ENCODE measurements around the gene TTC33. TPM values are rescaled to one million over a fixed set of nuclear protein-coding genes. Genes with fewer than 3 reads are reported as not detected.
"Not testable (repeated sequence)": the region's sequence is repeated elsewhere in the genome, so short reads cannot be mapped to it uniquely, and the experiment has no call there.

The TTC33 gene
- total RNA-seq, 1 donor from 2014 or later, result 3.8 TPM

DNA sequence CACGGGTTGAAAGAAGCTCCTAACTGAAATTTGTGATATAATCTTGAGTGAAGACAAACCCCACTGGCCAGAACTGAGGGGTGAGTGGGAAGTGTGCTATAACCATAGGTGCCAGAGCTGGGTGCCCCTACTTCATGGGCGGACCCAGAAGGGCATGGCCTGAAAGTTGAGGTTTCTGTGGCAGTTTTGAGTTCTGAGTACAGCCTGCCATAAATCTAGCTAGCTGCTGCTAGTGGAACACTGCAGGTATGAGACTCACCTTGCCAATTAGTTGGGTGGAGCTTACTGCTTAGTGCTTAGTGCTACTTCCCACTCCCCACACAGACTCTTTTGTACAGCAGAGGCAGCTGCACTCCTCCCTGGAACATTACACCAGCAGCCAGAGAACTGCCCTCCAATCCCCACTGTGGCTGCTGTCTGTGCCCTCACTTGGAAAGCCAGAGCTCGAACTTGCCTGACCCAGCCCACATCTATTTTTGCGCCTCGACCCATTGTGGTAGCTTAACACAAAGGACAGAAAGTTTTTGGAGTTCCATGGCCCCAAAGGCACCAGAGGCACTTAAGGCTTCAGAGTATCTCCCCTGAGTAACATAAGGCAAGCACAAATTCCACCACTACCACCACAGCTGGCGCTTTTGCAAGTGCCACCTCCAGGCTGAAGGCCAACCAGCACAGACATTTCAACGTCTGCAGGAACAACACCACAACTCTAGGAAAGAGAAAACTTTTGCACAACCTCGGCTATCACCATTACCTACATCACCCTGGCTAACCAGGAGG is 103.1 kb downstream of the TTC33 start:
- no peak for ATAC-seq

DNA sequence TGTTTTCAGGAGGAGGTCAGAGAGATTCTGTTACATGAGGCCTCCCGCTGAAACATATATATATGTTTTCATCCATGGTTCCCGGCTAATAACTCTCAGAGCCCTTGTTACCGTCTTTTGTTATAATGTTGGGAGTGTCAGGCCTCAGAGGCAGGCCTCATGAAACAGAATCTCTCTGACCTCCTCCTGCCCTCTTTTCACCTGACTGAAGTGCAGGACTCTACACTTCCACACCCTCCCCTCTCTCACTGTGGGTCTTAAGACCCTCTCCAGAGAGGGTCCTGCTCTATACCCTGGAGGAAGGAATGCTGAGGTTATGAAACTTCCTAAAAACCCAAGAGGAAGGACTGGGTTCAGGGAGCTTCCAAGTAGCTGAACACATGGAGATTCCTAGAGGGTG is 104.6 kb downstream of the TTC33 start:
- no peak for ATAC-seq

DNA sequence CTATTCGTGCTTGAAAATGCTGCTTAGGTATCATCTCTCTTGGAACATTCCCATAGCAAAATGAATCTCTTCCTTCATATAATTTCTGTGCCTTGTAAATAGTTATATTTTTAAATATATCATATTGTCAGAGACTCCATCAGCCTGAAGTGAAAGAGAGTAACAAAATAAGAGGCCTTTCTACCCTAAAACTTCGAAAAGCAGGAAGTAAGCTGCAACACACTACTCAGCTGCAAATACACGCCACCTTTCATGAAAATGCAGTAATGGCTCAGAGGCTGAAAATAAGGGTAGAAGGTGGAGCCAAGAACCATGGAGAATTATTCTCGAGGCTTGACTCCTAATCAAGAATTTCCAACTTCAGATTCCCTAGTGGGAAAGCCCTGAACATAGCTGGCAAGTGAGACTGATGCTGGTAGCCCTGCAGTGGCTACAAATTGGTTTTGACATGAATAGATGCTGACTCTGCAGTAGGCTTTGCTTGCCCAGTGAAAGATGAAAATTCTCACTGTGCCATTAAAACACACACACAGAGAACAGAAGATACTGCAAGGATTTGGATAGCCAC is 106.2 kb downstream of the TTC33 start:
- no peak for ATAC-seq

- no peak for ATAC-seq
Observed at GRCh38 chr5:40648150-40648549, 107.6 kb downstream of the TTC33 start.

DNA sequence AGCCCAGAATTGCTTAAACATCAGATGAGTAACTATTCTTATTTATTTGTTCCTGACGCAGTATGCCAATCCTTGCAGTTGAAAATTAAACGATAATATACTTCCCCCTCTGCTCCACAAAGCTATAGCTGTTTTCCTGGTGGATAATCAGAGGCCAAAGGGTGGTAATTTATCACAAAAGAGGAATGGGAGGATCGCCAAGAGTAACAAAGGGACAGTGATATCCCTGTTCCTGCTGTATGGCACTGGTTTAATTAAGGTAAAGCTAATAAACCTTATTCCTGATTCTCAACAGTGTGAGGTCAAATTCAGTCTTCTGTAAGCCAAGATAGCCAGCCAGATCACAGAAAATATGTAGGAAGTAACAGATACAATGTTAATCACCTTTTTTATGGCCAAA is 109.5 kb downstream of the TTC33 start:
- ATAC-seq, result no peak

GRCh38 chr5:40639531-40639930 is 116.2 kb downstream of the TTC33 start:
- not testable (repeated sequence) for ATAC-seq

DNA sequence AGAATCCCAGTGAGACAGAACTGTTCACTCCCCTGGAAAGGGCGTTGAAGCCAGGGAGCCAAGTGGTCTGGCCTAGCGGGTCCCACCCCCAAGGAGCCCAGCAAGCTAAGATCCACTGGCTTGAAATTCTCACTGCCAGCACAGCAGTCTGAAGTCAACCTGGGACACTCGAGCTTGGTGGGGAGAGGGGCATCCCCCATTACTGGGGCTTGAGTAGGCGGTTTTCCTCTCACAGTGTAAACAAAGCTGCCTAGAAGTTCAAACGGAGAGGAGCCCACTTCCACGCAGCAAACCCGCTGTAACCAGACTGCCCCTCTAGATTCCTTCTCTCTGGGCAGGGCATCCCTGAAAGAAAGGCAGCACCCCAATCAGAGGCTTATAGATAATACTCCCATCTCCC is 121.2 kb downstream of the TTC33 start:
- ATAC-seq, result no peak

- ATAC-seq, result no peak
Observed at GRCh38 chr5:40634154-40634553, 121.6 kb downstream of the TTC33 start.

- ATAC-seq, result no peak
Observed at GRCh38 chr5:40631236-40631635, 124.5 kb downstream of the TTC33 start.

- ATAC-seq, result no peak
Observed at GRCh38 chr5:40630126-40630525, 125.6 kb downstream of the TTC33 start.

DNA sequence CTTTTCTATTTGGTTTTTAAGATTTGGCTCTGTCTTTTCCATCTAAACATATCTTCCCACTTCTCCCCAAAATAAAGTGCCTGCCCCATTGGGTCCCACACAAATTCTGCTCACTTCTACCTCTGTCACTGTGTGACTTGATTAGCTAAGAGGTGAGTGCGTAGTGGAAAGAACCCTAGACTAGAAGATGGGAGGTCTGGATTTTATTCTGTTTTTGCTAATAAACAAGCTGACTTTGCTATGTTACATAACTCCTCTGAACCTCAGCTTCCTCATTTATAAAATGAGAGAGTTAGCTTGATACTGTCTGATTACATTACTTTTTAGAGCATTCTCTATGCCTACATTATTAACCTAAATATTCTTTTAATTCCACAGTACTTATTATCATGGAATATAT is 127.4 kb downstream of the TTC33 start:
- ATAC-seq, result no peak

DNA sequence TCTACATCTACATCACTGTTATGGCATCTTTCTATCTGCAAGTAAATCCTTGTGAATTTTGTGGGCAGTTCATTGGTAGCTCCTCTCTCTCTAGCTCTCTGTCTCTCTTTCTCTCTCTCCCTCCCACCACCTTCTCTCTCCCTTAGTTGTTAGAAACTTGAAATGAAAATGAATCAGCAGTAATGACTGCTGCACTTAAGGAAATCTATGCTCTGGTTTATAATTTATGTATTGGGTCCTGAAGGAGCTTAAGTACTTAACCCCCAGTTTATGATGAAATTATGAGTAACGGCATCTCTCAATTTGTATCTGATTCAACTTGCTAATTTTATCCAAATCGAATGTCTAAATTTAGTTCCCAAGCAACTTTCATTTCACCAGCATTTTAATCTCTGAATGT is 128.1 kb downstream of the TTC33 start:
- ATAC-seq, result no peak

DNA sequence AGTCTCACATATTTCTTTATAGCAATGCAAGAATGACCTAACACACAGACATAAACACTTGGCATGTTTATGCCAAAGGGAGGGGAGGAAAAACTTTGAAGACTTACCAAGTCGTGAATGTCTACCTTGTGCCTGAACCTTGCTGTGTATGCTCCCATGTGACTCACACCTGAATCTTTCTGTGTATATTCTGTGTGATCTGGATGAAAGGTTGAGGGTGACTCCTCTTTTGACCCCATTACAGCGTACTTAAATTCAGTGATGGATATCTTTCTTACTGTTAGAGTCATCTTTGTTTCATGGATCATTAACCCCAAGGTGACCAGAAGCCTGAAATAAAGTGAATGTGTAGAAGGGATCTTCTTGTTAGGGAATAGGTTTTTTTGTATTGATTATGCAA is 129.0 kb downstream of the TTC33 start:
- ATAC-seq, result no peak

DNA sequence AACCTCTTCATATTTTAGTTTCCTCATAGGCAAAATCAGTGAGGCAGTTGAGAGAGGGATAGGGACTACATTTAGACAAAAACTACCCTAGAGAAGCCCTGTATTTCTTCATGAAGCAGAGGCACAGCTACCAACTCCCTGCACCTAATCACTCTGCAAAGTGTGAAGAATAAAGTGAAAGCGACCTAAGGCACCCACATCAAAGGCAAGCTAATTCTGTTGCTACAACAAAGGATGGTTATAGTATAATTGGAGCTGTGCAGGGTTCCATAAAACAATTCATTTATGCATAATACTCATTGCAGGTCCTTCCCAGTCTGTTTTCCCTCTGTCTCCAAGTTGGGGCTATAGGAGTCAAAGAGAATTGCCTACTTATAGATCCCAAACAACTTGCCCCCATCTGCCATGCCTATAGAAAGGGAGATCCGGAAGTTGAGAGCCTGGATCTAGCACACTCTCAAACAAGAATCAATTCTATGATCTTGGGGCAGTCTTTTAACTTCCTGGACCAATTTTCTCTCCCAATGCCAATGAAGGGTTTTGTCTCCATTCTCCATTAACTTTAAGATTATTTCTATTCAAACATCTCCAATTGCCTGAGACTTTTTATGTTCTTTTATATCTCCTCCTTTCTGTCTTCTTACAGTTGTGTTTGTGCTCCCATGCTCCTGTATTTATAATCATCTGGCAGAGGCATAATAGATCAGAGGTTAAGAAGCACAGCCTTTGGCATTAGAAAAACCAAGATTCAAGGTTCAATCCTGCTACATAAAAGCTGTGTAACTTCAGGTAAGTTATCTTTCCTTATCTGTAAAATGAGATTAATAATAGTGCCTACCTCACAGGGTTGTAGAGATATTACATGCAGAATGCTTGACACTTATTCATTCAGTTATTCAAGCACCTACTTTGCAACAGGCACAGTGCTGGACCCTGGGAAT is 132.0 kb downstream of the TTC33 start:
- no peak for ATAC-seq

DNA sequence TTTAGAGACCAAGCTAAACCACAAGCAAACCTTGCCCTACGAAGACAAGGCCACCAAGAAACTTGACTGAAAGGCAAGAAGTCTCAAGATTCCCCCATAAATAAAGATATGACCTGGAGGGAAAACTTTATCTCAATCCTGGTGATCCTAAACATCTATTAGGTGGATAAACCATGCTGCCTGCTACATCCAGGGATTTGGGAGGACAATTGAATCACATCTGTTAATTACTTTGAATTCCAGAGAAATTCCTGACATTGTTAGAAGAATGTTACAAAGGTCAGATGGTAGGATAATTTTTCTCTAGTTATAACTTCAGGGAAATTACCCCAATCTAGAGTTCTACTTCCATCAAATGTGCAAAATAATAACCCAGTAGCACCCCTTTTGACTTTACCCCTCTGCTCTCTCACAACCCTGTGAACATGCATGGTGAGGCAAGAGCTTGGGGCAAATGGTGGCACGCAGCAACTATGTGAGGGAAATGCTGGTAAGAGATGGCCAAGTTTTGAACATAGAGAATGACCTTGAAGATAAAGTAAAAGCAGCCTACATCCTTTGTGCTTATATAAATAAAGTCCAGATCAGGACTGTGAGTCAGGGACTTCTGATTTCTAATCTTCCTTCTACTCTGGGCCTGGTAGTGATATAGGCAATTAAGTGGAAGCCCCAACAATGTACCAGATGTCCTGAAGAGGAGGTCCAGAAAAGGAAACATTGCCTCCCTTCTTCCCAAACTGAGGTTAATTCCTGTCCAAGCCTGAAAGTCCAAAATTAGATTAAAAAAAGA is 133.1 kb downstream of the TTC33 start:
- ATAC-seq, result no peak

DNA sequence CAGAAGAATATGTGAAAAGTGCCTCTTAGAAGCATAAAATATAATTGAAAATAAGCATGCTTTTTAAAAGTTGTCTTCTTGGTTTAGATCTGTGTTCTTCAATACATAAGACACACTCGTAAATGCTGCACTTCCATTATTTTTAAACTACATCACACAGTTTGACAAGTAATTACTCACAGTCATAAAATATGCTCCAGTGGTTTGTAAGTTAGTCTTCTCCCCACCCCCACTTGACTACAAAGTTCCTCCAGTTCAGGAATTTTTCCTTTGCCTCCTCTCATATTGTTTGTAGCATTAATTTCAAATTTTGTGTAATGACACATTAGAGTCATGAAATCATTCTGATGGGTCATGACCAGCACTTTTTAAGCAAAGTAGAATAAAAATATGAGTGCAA is 136.3 kb downstream of the TTC33 start:
- no peak for ATAC-seq

GRCh38 chr5:40618926-40619325 is 136.8 kb downstream of the TTC33 start:
- ATAC-seq, result no peak

GRCh38 chr5:40616781-40617180 is 139.0 kb downstream of the TTC33 start:
- no peak for ATAC-seq

- ATAC-seq, result no peak
Observed at GRCh38 chr5:40615586-40616170, 140.1 kb downstream of the TTC33 start.

GRCh38 chr5:40614923-40615585 is 140.7 kb downstream of the TTC33 start:
- no peak for ATAC-seq

DNA sequence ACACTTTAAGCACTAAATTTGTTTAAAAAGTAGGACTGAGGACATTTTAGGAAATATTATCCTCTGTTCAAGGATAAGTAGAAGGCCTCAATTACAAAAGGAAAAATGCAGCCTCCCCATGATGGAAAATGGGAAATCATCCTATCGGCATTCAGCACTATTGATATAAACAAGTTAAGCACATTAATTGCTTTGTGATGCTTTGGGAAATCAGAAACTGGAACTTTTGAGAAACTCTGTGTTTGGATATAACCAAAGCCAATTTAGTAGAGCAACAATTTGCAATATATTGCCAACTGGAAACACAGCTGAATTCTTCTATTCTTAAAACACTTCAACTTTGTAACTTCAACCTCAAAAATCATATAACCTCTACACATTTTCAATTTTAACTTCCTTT is 141.3 kb downstream of the TTC33 start:
- no peak for ATAC-seq

DNA sequence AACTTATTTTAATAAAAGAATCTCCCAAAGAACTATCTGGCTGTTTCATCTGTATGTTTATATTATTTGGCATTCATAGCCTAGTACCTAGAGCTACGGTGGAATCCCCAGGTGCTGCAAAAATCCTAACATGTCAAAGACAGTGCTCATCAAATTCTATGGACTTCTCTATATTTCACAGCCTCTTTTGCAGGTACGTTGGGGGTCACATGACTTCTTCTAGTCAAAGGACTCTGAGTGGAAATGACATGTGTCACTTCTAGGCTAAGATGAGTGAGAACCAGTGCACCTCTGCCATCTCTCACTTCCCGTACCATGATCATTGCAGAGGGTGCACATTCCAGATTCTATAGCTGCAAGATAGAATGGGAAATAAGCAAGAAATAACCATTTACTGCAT is 148.6 kb downstream of the TTC33 start:
- no peak for ATAC-seq

Measured in esophagus mucosa (tissue), 1 donor.